H1 (cell line): Measurements from ENCODE around the gene CDHR5. TPM values are rescaled to one million over a fixed set of nuclear protein-coding genes. Genes with fewer than 3 reads are reported as not detected.

Experiments used
- BCL11A ChIP-seq, 2 experiments: IDR thresholded peaks; one replicate each; pipeline ENCODE4 v1.6.1; 2011; ENCODE audit warnings: low read depth in 2 of 2, low read length in 2 of 2, mild to moderate bottlenecking in 2 of 2
- CHD1 ChIP-seq: IDR thresholded peaks from 2 replicates; pipeline ENCODE4 v1.6.1; 2012; ENCODE audit warnings: low read depth, low read length, improper control_type of control experiment
- CTBP2 ChIP-seq: IDR thresholded peaks from 2 replicates; pipeline ENCODE4 v1.7.0; 2011; ENCODE audit warnings: borderline replicate concordance, mild to moderate bottlenecking, moderate library complexity, mixed read lengths, low read length; ENCODE audit not compliant: insufficient read depth, insufficient read length
- POLR2AphosphoS5 ChIP-seq: IDR thresholded peaks from 2 replicates; pipeline ENCODE4 v1.6.1; 2011; ENCODE audit warnings: low read depth, low read length
- RBBP5 ChIP-seq: IDR thresholded peaks from 2 replicates; pipeline ENCODE4 v1.7.1; 2012; ENCODE audit warnings: low read depth, mild to moderate bottlenecking, inconsistent platforms, low read length, moderate library complexity, borderline replicate concordance
- polyA plus RNA-seq, 7 experiments: library from polyadenylated mRNA; depleted of rRNA in 3 of 7; stranded (reverse) in 5 of 7; unstranded in 2 of 7; fragments of >200 nt in 5 of 7; fragments of 200-250 nt in 2 of 7; gene quantifications; 1 replicate in 5 of 7; 2 replicates in 1 of 7; 4 replicates in 1 of 7; pipeline versions ENCODE4 v1.2.1 to v1.2.3, GENCODE V29; 2011 to 2013; ENCODE audit warnings: missing spikeins in 2 of 7, mixed read lengths in 2 of 7
- total RNA-seq: library from RNA; stranded (reverse); fragmentation: NEBNext Ultra II Directional; extraction: Animal tissue kit (Norgen Biotek cat#: 25700); gene quantifications from 2 replicates; pipeline ENCODE4 v1.2.1, GENCODE V29; 2021
- TF ChIP-seq, protein P1 (sequence below): fragments of 300-600 bp; sonication (generic); IDR thresholded peaks from 2 replicates; pipeline ENCODE4 v1.7.1; 2012; ENCODE audit warnings: low read length, moderate library complexity, mild to moderate bottlenecking, inconsistent platforms; ENCODE audit not compliant: insufficient replicate concordance

The CDHR5 gene
- total and polyA plus RNA-seq, 2 of the 8 experiments (the other 6 are each of a cell fraction or from before 2014, with no cell fraction given) = not detected

DNA sequence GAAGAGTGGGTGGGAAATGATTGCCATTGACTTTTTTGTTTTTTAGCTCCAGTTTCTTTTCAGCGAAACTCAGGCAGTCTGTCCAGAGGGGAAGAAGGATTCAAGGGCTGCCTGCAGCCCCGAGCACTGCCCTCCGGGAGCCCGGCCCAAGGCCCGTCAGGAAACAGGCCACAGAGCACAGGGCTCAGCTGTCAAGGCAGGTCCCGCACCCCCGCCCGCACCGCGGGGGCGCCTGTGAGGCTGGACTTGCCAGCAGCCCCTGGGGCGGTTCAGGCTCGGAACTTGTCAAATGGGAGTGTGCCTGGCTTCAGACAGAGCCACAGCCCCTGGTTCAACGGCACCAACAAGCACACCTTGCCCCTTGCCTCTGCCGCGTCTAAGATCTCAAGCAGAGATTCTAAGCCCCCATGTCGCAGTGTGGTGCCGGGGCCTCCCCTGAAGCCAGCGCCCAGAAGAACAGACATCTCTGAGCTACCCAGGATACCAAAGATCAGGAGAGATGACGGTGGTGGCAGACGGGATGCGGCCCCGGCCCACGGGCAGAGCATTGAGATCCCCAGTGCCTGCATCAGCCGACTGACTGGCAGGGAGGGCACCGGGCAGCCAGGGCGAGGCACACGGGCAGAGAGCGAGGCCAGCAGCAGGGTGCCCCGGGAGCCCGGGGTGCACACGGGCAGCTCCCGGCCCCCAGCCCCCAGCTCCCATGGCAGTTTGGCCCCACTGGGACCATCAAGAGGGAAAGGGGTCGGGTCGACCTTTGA, 17.6 kb downstream of the CDHR5 start (continued):
- TF ChIP-seq, protein P1, sequence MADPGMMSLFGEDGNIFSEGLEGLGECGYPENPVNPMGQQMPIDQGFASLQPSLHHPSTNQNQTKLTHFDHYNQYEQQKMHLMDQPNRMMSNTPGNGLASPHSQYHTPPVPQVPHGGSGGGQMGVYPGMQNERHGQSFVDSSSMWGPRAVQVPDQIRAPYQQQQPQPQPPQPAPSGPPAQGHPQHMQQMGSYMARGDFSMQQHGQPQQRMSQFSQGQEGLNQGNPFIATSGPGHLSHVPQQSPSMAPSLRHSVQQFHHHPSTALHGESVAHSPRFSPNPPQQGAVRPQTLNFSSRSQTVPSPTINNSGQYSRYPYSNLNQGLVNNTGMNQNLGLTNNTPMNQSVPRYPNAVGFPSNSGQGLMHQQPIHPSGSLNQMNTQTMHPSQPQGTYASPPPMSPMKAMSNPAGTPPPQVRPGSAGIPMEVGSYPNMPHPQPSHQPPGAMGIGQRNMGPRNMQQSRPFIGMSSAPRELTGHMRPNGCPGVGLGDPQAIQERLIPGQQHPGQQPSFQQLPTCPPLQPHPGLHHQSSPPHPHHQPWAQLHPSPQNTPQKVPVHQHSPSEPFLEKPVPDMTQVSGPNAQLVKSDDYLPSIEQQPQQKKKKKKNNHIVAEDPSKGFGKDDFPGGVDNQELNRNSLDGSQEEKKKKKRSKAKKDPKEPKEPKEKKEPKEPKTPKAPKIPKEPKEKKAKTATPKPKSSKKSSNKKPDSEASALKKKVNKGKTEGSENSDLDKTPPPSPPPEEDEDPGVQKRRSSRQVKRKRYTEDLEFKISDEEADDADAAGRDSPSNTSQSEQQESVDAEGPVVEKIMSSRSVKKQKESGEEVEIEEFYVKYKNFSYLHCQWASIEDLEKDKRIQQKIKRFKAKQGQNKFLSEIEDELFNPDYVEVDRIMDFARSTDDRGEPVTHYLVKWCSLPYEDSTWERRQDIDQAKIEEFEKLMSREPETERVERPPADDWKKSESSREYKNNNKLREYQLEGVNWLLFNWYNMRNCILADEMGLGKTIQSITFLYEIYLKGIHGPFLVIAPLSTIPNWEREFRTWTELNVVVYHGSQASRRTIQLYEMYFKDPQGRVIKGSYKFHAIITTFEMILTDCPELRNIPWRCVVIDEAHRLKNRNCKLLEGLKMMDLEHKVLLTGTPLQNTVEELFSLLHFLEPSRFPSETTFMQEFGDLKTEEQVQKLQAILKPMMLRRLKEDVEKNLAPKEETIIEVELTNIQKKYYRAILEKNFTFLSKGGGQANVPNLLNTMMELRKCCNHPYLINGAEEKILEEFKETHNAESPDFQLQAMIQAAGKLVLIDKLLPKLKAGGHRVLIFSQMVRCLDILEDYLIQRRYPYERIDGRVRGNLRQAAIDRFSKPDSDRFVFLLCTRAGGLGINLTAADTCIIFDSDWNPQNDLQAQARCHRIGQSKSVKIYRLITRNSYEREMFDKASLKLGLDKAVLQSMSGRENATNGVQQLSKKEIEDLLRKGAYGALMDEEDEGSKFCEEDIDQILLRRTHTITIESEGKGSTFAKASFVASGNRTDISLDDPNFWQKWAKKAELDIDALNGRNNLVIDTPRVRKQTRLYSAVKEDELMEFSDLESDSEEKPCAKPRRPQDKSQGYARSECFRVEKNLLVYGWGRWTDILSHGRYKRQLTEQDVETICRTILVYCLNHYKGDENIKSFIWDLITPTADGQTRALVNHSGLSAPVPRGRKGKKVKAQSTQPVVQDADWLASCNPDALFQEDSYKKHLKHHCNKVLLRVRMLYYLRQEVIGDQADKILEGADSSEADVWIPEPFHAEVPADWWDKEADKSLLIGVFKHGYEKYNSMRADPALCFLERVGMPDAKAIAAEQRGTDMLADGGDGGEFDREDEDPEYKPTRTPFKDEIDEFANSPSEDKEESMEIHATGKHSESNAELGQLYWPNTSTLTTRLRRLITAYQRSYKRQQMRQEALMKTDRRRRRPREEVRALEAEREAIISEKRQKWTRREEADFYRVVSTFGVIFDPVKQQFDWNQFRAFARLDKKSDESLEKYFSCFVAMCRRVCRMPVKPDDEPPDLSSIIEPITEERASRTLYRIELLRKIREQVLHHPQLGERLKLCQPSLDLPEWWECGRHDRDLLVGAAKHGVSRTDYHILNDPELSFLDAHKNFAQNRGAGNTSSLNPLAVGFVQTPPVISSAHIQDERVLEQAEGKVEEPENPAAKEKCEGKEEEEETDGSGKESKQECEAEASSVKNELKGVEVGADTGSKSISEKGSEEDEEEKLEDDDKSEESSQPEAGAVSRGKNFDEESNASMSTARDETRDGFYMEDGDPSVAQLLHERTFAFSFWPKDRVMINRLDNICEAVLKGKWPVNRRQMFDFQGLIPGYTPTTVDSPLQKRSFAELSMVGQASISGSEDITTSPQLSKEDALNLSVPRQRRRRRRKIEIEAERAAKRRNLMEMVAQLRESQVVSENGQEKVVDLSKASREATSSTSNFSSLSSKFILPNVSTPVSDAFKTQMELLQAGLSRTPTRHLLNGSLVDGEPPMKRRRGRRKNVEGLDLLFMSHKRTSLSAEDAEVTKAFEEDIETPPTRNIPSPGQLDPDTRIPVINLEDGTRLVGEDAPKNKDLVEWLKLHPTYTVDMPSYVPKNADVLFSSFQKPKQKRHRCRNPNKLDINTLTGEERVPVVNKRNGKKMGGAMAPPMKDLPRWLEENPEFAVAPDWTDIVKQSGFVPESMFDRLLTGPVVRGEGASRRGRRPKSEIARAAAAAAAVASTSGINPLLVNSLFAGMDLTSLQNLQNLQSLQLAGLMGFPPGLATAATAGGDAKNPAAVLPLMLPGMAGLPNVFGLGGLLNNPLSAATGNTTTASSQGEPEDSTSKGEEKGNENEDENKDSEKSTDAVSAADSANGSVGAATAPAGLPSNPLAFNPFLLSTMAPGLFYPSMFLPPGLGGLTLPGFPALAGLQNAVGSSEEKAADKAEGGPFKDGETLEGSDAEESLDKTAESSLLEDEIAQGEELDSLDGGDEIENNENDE = no peak
- TF ChIP-seq CTBP2 (no peak), RBBP5 (no peak), POLR2AphosphoS5 (no peak), BCL11A (IDR thresholded peaks at IDR 0.05; ENCODE audit: low read depth in 2 of 2, low read length in 2 of 2) (no peak), CHD1 (no peak)
